GM12891 (cell line): Measurements from ENCODE around the gene SSNA1.

ENCODE experiments used
- POLR2A ChIP-seq: IDR thresholded peaks from 2 replicates; pipeline ENCODE4 v1.6.1; 2011; ENCODE audit warnings: low read depth, low read length, control low read depth
- SPI1 ChIP-seq: IDR thresholded peaks from 2 replicates; pipeline ENCODE4 v1.6.1; 2011; ENCODE audit warnings: low read depth, low read length, control low read depth

DNA sequence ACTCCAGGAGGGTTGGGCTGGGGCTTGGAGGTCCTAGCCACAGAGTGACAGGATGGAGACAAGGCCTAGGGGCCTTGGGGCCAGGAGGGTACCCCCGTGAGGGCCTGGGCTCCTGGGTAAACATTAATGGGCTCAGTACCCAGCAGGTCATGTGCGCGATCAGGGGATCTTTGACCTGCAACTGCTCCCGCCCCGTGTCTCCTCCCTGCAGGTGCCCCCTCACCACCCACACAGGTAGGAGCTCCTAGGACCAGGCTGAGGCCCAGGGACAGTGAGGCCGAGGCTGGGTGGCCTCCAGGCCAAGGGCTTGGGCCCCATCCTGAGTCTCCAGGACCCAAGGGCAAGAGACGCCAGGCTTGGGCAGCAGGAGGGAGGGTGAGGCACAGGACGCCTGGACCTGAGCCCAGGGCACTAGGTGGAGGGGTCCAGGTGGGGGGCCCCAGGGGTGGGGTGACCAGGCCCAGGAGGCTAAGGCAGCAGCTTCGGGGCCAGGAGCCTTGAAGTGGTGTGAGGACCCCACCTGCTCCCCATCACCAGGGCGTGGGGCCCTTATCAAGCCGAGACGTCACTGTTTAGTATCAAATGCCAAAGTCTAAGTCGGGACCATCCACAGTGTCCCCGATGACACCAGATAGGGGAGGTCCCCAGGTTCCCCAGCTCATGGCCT is 42.4 kb downstream of the SSNA1 start, which contains the start of gene SLC34A3:
- TF ChIP-seq POLR2A (no peak), SPI1 (no peak)
